AML-193 (cell line): ENCODE results near the gene AGAP1.

Experiments
- DNase-seq, 2 experiments: peaks; one replicate each; lab custom pipeline; 2025; lab: John Stamatoyannopoulos, UW

AGAP1 gene

GRCh38 chr2:236160366-236161081 lies 666.7 kb downstream of the AGAP1 start:
- no peak for DNase-seq

GRCh38 chr2:236161082-236161462 lies 667.2 kb downstream of the AGAP1 start:
- no peak for DNase-seq

- no peak for DNase-seq
Measured at GRCh38 chr2:236161531-236161930, 667.7 kb downstream of the AGAP1 start.

GRCh38 chr2:236162031-236162845 lies 668.4 kb downstream of the AGAP1 start:
- no peak for DNase-seq

GRCh38 chr2:236162882-236163470 lies 669.1 kb downstream of the AGAP1 start:
- no peak for DNase-seq

GRCh38 chr2:236163471-236164200 lies 669.8 kb downstream of the AGAP1 start:
- DNase-seq: no peak

GRCh38 chr2:236164201-236164924 lies 670.5 kb downstream of the AGAP1 start:
- DNase-seq: no peak

- DNase-seq: no peak
Measured at GRCh38 chr2:236164925-236165841, 671.3 kb downstream of the AGAP1 start.

- no peak for DNase-seq
Measured at GRCh38 chr2:236165842-236166795, 672.3 kb downstream of the AGAP1 start.

- DNase-seq: no peak
Measured at GRCh38 chr2:236166796-236167296, 673.0 kb downstream of the AGAP1 start.

GRCh38 chr2:236167297-236168109 lies 673.7 kb downstream of the AGAP1 start:
- DNase-seq: no peak

GRCh38 chr2:236168110-236169080 lies 674.6 kb downstream of the AGAP1 start, which contains the start of gene GBX2:
Gene GBX2, minus strand, starts transcription at chr2:236168386. Its CDS starts 415 bp downstream, at chr2:236167971.
- DNase-seq: no peak

GRCh38 chr2:236169151-236169721 lies 675.4 kb downstream of the AGAP1 start:
- no peak for DNase-seq

GRCh38 chr2:236169741-236170589 lies 676.1 kb downstream of the AGAP1 start:
- DNase-seq: no peak

GRCh38 chr2:236170590-236171165 lies 676.8 kb downstream of the AGAP1 start:
- DNase-seq: no peak
